ENCODE data around the gene PUM1.

Gene PUM1

DNA sequence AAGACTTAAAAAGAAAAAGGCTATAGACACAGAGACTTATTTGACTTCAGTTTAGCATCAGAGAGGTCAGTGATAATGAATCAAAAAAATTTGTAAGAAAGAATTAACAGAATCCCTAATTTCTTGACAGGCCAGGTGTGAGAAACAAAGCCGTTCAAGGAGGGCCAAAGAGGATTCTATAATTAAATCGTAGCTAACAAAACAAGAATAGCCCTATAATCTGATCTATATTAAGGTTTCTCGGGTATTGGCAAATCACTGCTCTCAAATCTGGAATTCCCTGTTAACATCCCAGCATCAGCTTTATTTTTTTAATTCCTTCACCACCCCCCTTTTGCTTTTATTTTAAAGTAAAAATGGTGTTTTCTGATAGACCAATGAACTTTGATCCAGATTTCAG is 60.3 kb downstream of the PUM1 start:
- H3K4me3 ChIP-seq, result no peak overlapping the region
- H3K27ac ChIP-seq, result no peak overlapping the region

- no peak overlapping the region for H3K27ac ChIP-seq
- no peak overlapping the region for H3K4me3 ChIP-seq
Measured at GRCh38 chr1:31004231-31004621, 61.3 kb downstream of the PUM1 start.

GRCh38 chr1:31003613-31004230 is 61.8 kb downstream of the PUM1 start:
- H3K27ac ChIP-seq, result no peak overlapping the region
- no peak overlapping the region for H3K4me3 ChIP-seq

- Histone ChIP-seq H3K27ac (no peak overlapping the region), H3K4me3 (no peak overlapping the region)
Measured at GRCh38 chr1:31000301-31000700, 65.2 kb downstream of the PUM1 start.

DNA sequence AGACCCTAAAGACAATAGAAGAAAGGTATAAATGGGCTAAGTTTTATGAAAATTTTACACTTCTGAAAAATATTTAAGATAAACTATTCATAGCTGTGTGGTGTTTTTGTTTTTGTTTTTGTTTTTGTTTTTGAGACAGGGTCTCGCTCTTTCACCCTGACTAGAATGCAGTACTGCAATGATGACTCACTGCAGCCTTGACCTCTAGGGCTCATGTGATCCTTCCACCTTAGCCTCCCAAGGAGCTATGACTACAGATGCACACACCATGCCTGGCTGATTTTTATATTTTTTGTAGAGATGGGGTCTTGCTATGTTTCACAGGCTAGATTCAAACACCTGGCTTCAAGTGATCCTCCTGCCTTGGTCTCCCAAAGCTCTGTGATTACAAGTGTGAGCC is 66.6 kb downstream of the PUM1 start:
- H3K27ac ChIP-seq, result no peak overlapping the region
- no peak overlapping the region for H3K4me3 ChIP-seq

GRCh38 chr1:30998171-30998570 is 67.3 kb downstream of the PUM1 start:
- no peak overlapping the region for H3K27ac ChIP-seq
- no peak overlapping the region for H3K4me3 ChIP-seq

GRCh38 chr1:30997463-30998057 is 68.0 kb downstream of the PUM1 start:
- no peak overlapping the region for H3K27ac ChIP-seq

DNA sequence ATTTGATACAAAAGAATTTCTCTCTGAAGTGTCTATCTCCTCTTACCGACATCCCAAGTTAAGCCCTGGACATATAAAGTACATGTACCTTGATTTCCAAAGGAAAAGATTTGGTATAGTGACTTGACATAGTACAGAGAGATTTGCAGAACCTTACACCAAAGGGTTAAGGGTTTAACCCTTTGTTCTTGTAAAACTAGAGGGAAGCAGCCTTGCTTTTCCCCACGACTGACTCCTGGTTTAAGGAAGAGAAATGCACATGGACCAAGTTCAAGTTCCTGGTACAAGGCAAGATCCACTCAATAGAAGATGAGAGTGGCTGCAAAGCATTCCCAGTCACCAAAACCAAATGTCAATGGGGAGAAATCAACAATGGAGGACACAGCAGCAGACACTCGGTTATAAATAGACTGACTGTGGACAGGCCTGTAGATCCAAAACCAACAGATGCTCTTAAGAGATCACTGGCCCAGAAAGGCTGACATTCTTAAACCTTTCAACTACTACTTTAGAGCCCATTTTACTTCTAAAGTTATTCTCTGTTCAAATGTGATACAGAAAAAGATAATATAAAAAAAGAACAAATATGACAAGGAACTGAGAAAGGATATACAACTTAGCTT is 69.4 kb downstream of the PUM1 start:
- no peak overlapping the region for H3K4me3 ChIP-seq
- no peak overlapping the region for H3K27ac ChIP-seq

More at GRCh38 chr1:30997463-30998057, 68.0 kb downstream of the PUM1 start:
- H3K4me3 ChIP-seq, result no peak overlapping the region

- H3K27ac ChIP-seq, result peak overlapping the region in 1 of 21 experiments; percentile 17
- no peak overlapping the region for H3K4me3 ChIP-seq
Measured at GRCh38 chr1:30991862-30992606, 73.5 kb downstream of the PUM1 start.

DNA sequence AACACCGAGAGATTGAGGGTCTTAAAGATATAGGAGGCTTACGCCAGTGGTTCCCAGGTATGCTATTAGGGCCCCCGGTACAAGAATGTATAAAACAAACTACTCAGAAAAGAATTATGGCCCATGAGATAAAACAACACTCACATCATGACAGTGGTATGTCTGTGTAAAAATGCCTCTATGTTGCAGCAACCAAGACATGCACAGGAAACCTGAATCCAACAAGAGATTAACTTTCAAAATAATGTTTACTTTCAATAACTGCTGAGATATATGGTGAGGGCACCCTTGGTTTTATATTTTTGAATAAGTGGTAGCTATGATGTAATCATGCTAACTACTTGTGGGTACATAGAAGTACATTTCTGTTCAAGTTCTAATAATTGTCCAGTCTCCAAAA is 74.9 kb downstream of the PUM1 start:
- Histone ChIP-seq H3K4me3 (no peak overlapping the region), H3K27ac (no peak overlapping the region)

DNA sequence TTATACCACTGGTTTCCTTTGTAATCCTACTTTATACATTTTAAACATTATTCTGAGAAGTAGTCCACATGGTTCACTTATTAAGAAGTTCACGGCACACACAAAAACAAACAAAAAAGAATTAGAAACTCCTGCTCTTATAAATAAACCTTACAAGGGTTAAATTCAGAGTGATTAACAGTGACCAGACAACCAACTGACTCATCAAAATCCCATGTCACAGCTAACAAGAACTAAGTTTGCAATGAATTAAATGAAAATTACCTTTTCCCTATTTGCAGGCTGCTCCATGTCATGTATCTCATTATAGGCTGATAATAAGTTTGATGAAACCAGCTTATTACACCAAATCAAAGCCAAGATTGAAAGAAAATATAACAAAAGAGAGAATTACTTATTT is 77.5 kb downstream of the PUM1 start:
- no peak overlapping the region for H3K27ac ChIP-seq

DNA sequence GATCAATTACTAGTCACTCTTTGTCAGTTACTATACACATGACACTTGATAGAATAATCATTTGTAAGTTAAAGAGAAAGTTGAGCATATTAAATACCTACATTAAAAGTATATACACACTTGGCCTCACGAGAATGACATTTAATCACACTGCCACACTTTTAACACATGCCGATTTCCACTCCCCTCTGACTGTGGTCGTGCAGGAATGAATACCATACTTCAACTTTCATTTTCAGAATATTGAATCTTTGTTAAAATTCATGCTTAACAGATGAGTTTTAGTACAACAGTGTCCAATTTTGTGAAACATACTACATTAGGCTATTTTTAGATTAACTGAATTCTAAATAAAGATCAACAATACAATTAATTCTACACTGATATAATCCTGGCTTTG is 78.8 kb downstream of the PUM1 start:
- Histone ChIP-seq H3K27ac (no peak overlapping the region), H3K4me3 (no peak overlapping the region)

More for the DNA sequence above, 77.5 kb downstream of the PUM1 start:
- no peak overlapping the region for H3K4me3 ChIP-seq

DNA sequence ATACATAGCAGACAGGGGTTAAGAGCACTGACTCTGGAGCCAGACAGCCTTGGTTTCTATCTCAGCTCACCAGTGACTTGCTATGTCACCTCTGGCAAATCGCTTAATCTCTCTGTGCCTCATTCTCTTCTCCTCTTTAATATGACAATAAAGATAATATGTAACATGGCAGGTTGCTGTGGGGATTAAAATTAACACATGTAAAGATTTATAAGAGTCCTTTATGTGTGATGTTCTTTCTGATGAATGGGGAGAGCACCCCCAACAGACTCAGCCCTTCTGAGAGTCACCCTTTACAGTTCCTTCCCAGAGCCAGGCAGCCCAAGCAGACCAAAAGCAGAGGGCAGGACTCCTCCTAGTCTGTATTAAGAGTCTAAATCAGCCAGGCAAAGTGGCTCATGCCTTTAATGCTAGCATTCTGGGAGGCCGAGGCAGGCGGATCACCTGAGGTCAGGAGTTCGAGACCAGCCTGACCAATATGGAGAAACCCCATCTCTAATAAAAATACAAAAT is 80.5 kb downstream of the PUM1 start:
- Histone ChIP-seq H3K4me3 (no peak overlapping the region), H3K27ac (peak overlapping the region in 7 of 21 experiments; percentile 1 to 49 (median 32))

DNA sequence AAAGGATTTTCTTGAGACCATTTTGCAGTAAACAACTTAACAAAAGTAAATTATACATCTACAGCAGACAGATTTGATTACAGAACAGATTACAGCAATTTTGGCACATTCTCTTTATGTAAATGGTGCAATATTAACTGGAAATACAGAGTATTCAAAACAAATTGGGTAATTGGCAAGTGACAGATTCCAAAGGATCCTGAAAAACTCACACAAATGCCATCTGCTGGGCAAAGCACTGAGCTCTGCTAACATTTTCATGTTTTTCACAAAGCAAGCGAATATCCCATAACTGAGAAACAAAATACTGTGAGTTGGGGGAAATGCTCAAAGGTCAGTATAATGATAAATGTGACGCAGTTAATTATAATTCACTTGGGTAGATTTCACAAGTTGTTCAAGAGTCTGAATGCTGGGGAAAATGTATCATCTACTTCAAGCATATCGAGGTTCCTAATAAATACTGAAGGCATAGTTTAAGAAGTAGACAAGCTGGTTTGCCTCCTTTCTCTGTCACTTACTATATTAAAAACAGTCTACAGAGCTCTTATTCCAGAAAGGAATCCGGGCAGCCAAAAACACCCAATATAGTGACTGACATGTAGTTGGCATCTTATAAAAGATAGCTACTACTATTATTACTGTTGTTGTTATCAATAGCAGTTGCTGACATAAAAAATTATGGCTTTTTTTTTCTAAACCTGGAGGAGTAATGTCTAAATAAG is 81.2 kb downstream of the PUM1 start:
- peak overlapping the region in 8 of 21 experiments; percentile 1 to 49 (median 25) for H3K27ac ChIP-seq
- H3K4me3 ChIP-seq, result no peak overlapping the region

GRCh38 chr1:30982937-30983336 is 82.6 kb downstream of the PUM1 start:
- peak overlapping the region in 1 of 21 experiments; percentile 8 for H3K27ac ChIP-seq
- no peak overlapping the region for H3K4me3 ChIP-seq

- no peak overlapping the region for H3K4me3 ChIP-seq
- peak overlapping the region in 1 of 21 experiments; percentile 7 for H3K27ac ChIP-seq
Measured at GRCh38 chr1:30982431-30982830, 83.1 kb downstream of the PUM1 start.

DNA sequence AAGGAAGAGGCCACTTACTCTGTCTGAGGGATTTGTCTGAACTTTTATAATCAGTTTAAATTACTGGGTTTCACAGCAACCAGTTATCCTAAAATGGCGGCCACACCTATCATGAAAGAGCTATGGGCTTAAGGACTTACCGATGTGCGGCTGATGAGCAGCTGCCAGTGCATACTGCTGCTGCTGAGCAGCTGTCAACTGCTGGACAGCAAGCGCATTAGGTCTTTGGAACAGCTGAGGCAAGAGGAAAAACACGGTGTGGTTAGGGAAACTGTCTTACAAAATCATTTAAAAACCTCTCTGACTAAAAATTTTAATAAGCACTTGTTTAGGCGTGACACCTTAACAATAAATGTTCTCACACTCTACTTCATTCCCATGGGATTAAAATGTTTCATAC is 84.3 kb downstream of the PUM1 start:
- H3K4me3 ChIP-seq, result no peak overlapping the region
- H3K27ac ChIP-seq, result no peak overlapping the region

DNA sequence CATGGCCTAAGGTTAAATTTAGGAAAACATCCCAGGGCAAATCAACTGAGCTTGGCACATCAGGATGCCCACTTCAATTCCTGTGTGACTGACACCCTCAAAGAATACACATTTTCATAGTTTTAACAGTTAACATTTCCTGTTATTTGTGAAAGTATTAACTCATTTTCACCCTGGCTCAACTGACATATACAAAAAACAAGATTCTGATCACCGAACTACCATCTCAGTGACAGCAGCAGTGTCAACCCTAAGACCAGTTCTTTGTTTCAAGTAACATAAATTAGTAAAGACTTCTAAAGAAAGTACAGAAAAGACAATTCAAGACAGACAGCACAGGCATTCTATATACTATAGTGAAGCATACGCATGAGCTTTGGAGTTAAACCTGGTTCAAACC is 88.0 kb downstream of the PUM1 start:
- H3K27ac ChIP-seq, result peak overlapping the region in 1 of 21 experiments; percentile 14

GRCh38 chr1:30977105-30977504 is 88.4 kb downstream of the PUM1 start:
- H3K4me3 ChIP-seq, result no peak overlapping the region
- H3K27ac ChIP-seq, result peak overlapping the region in 2 of 21 experiments; percentile 14 to 34

More for the DNA sequence above, 88.0 kb downstream of the PUM1 start:
- no peak overlapping the region for H3K4me3 ChIP-seq

- H3K4me3 ChIP-seq, result no peak overlapping the region
Measured at GRCh38 chr1:30976143-30976542, 89.4 kb downstream of the PUM1 start.

More at GRCh38 chr1:30976143-30976542, 89.4 kb downstream of the PUM1 start:
- H3K27ac ChIP-seq, result peak overlapping the region in 3 of 21 experiments; percentile 10 to 18 (median 17)

All from skin epidermis (tissue), 12 donors.